ENCODE results near the gene COL4A1.

Gene COL4A1

DNA sequence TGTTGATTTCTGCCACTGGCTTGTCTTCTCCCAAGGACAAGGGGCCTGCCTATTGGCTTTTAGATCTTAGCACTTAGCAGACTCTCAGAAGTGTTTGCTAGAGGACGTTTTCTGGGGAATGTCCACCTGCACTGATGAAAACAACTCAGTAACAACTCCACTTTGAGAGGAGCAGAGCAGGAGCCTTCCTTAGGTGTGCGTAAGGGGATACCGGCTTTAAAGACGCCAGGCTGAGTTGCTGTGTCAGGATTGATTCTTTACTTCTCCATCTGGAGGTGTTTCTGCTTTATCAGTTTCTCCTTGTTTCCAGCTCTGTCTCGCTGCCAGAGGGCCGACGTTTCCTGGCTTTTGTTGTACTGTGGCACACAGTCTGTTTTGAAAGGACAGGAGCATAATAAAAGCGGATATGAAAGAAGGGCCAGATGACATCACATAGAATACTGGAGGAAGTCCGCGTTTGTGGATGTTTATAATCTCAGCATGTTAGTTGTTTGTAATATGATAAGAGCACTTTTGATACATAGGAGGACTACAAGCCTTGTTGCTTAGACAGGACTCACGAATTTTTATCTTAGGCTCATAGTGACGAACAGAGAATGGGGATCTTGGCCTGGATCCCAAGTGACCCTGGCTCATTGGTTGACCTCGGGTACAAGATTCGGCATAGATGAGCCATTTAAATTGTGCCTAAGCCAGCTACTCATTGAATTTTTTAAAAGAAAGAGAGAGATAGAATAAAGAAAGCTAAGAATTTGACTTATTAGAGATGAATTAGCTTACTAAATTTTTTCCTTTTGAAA, 34.7 kb upstream of the COL4A1 start:
- DNase-seq (ENCODE audit: low read depth in 2 of 2) = no peak

- DNase-seq (ENCODE audit: low read depth in 2 of 2) = peak; percentile 20 to 44
Measured at GRCh38 chr13:110340812-110341444, 34.0 kb upstream of the COL4A1 start.

DNA sequence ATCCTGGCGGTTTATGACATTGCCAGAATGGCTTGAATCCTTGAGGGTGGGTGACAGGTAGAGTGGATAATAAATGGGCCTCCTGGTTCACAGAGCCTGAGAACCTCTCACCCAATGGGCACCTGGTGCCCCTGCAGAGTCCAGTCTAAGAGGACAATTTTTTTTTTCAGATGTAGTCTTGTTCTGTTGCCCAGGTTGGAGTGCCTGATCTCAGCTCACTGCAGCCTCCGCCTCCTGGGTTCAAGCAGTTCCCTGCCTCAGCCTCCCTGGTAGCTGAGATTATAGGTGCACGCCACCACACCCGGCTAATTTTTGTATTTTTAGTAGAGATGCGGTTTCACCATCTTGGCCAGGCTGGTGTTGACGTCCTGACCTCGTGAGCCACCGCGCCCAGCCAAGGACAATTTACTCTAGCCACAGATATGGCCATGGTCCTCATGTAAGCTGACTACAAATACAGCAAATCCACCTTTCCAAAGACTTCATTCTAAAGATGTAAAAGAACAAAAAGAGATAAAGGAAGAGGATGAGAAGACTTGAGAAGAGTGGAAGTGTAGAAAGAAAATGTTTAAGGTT, 33.1 kb upstream of the COL4A1 start:
- no peak for DNase-seq (ENCODE audit: low read depth in 2 of 2)

DNA sequence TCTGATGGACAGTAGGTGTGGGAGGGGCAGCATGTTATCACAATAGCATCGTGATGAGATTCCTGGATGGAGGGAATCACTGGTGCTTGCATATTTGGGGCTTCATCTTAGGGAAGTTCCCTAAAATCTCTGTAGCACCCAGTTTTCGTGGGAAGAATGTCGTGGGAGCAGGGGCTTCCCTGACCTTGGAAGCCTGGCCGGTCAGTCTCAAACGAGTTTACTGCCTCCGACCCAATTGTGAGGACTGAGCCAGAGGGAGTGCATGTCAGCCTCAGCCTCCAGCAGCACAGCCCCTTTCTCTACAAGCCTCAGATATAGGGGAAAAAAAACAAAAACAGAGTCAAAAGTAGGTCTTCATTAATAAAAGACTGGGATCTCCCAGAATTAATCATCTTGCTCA, 32.3 kb upstream of the COL4A1 start:
- DNase-seq (ENCODE audit: low read depth in 2 of 2) = no peak

DNA sequence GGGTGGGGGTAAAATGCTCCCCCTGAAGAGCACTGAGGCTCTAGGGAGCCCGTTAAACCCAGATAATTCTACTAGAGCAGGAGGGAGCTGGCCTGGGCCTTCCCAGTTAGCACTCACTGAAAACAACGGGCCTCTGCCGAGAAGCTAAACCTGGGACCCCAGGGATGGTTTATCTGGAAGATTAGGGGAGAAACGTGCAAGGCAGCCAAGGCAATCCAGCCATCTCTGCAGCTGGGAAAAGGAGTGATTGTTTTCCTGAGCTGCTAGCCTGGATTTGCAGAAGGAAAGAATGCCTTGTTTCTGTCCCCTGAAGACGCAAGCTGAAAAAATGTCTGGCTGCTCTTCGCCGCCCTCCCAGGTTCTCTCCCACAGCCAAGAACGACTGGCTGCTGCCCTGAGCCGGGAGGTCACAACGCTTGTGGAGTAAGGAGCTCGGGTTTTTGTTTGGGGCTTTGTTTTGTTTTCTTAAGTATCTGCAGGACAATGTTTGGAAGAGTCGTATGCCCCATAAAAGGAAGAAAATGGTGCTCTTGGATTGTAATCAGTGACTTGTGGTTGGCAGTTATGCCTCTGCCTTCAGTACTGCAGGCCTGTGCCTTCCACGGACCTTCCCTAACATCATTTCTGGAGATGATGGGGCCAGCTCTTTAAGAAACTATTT, 31.6 kb upstream of the COL4A1 start:
- DNase-seq (ENCODE audit: low read depth in 2 of 2) = no peak

DNA sequence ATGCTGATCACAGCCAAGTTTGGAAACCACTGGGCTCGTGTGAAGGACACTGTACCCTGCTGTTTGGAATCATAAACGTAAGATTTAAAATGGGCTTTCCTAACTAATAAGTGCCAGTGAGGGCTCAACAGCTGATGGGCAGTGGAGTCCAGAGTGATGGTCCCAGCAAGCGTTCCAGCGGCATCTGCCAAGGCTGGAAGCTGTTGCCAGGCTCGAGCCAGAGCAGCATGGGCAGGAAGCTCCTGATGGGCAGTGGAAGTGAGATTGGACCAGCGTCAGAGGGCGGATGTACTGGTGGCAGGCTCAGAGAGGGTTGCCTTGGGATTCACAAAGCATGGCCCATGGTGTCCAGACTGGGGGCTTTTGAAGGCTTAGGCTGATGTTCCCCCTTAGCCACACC, 30.3 kb upstream of the COL4A1 start:
- no peak for DNase-seq (ENCODE audit: low read depth in 2 of 2)

DNA sequence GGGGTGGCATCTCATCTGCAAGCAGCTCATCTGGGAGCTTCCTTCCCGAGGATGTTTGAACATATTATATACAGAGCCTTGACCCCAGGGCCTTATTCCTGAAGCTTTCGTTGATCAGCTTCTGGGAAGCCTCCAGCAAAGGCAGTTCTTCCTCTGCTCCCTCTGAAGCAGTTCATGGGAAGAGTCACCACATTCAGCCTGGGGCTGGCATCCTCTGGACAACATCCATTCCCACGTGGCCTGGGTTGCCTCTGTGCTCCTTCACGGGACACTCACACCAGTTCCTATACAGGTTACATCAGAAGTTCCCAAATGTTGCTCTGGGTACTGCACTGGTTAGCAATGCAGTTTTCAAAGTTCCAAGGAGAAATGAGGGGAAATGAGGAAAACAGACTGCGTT, 29.7 kb upstream of the COL4A1 start:
- no peak for DNase-seq (ENCODE audit: low read depth in 2 of 2)

GRCh38 chr13:110336108-110336507, 29.2 kb upstream of the COL4A1 start:
- no peak for DNase-seq (ENCODE audit: low read depth in 2 of 2)

- no peak for DNase-seq (ENCODE audit: low read depth in 2 of 2)
Measured at GRCh38 chr13:110334841-110335490, 28.0 kb upstream of the COL4A1 start.

DNA sequence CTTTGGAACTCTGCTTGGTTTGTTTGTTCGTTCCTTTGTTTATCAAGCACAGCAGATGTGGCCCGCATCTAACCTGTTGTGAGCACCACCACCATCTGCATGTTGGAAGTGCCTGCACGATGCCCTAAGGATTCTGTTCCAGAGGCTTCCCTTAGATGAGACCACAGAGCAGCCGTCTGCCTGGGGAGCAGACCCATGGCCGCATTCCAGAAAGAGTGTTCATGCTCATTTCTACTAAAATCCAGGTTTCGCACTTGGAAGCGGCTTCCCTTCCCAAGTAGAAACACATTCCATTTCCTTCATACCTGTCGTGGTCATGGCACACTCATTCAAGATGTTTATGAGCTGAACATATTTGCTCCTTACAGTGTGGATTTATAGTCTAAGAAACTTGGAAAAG, 27.3 kb upstream of the COL4A1 start:
- DNase-seq (ENCODE audit: low read depth in 2 of 2) = no peak

DNA sequence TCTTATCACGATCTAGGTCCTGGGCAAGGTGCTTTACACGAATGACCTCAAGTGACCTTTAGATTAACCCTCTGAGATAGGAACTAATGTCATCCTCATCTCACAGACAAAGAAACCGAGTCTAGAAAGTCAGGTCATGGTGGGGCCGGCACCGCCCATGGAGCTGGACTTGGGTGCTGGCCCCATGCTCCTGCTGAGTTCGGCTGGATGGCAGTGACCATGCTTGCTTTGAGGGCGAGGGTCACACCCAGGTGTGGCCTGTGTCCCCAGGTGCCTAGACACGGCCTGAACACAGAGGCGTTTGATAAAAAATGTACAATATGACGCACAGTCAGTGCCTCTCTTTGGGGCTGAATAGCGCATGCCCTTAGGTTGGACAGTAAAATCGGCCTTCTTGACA, 26.9 kb upstream of the COL4A1 start:
- no peak for DNase-seq (ENCODE audit: low read depth in 2 of 2)

DNA sequence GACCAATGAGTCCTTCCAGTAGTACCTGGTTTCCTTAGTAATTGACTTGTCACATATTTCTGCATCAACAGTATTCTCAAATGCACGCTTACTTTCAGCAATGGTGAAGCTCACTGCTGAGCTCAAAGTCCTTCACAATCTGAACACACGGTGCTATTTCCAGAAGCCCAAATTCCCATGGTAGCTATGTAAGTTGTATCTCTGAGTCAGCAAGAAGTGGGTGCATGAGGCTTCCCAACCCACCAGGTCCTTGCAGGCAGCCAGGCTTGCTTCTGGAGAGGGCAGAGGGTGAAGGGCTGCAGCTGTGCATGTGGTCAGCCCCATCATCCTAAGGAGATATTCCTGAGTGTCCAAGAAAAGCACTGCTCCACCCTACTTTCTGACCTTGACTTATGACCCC, 25.8 kb upstream of the COL4A1 start:
- DNase-seq (ENCODE audit: low read depth in 2 of 2) = no peak

- DNase-seq (ENCODE audit: low read depth in 2 of 2) = no peak
Measured at GRCh38 chr13:110331362-110331761, 24.4 kb upstream of the COL4A1 start.

- DNase-seq (ENCODE audit: low read depth in 2 of 2) = no peak
Measured at GRCh38 chr13:110330491-110331011, 23.6 kb upstream of the COL4A1 start.

GRCh38 chr13:110329798-110330461, 23.0 kb upstream of the COL4A1 start:
- DNase-seq (ENCODE audit: low read depth in 2 of 2) = no peak

GRCh38 chr13:110329258-110329657, 22.3 kb upstream of the COL4A1 start:
- no peak for DNase-seq (ENCODE audit: low read depth in 2 of 2)

GRCh38 chr13:110328573-110328972, 21.6 kb upstream of the COL4A1 start:
- DNase-seq (ENCODE audit: low read depth in 2 of 2) = no peak

DNA sequence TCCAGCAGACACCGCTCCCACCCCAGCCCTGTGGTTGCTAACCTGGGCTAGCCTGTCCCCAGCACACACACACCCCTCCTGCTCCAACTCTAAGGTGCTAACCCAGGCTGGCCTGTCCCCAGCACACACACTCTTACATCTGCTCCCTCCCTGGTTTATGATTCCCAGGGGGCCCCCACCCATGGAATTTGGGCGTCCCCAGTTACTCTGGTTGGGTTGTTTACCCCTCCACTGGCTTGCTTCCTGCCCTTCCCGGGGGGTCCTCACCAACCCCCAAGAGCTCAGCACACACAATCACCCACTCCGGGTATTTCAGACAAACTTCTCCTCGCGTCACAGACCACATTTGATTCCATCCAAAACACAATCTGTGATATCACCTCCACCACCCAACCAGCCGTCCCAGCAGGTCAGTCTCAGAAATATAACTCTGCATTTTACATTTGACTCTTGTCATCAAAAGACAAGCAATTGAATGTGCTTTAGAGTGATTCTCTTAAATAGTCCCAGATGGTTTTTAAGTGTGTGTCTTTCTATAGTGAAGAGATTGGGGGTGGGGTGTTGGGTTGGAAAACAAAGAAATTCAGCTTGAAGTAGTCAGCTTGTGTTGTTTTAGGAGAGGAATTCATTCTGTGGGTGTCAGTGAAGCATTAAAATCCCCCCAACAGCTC, 20.2 kb upstream of the COL4A1 start:
- DNase-seq (ENCODE audit: low read depth in 2 of 2) = no peak

DNA sequence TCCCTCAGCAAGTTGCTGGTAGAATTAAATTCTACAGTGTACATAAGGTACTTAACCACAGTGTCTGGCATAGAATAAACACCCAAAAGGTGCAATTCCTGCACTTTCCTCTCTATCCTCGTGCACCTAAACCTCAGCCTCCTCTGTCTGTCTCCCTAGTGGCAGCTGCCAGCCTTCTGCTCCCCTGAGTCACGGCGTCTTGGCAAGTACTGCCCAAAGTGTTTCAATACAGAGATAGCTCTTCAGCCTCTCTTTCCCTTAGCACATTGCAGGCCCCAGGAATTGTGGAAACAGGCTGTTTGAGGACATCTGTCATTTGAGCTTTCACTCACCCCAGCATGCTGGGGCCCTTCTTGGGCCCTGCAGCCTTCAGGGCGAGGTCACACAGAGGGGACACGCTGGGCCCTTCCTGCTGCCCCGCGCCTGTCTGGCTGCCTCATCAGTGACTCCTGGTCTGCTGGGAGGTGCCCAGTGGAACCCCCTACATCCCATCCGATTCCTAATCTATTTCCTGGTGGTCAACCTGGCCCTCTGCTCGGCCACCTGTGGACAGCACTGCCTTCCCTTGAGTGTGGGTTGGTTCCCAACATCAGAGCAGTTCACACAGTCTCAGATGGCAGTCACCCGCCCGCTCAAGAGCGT, 19.4 kb upstream of the COL4A1 start:
- DNase-seq (ENCODE audit: low read depth in 2 of 2) = no peak

DNA sequence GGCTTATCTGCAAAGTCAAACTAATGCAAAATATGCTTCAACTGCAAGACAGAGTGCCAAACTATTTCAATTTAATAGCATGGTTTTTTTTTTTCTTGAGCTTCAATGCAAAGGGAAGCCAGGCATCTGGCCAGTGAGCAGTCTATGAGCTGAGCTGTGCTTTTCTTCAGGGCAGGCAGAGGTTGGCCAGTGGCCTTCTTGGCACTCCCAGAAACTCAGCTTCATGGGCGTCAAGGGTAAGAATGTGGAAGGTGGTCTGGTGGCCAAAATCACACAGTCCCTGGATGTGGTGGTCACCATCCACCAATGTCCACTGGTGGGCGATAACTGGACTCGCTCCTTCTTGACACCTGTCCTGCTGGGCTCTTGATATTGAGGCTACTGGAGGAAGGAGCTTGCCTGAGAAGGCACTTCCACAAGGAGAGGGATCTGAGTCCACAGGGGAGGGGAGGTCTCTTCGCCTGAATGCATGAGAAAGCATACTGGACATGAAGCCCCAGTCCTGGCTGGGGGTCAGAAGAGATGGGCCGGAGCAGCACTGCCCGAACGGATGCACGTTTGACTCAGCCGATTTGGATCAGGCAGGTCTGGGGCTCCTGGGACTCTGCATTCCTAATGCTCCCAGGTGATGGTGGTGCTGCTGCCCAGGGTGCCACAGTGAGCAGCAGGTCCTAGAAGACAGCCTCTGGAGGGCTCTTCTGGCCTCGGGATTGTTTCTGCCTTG, 17.2 kb upstream of the COL4A1 start:
- no peak for DNase-seq (ENCODE audit: low read depth in 2 of 2)
